Fibroblast of lung (primary cell): ENCODE measurements around the gene MYL11. TPM values are rescaled to one million over a fixed set of nuclear protein-coding genes. Genes with fewer than 3 reads are reported as not detected.
"Not testable (repeated sequence)": the region's sequence is repeated elsewhere in the genome, so short reads cannot be mapped to it uniquely, and the experiment has no call there.

Experiments used
- DNase-seq, 2 donors: peaks; one replicate each; pipeline versions ENCODE4 v3.0.0 to v3.0.0-alpha.2; 2010; ENCODE audit warnings: low read depth in 2 of 2
- H2AFZ ChIP-seq: 2 replicates; pipeline ENCODE4 v1.5.1; 2012; ENCODE audit warnings: low read length, control low read depth, inconsistent platforms
- H3K27ac ChIP-seq: 2 replicates; pipeline ENCODE4 v1.5.1; 2011; ENCODE audit warnings: low read length, control low read depth; ENCODE audit not compliant: insufficient read depth
- H3K27me3 ChIP-seq: 2 replicates; pipeline ENCODE4 v1.5.1; 2011; ENCODE audit warnings: mild to moderate bottlenecking, low read length; ENCODE audit not compliant: control insufficient read depth, insufficient read depth
- H3K36me3 ChIP-seq: 2 replicates; pipeline ENCODE4 v1.5.1; 2011; ENCODE audit warnings: low read length; ENCODE audit not compliant: control insufficient read depth, insufficient read depth
- H3K4me1 ChIP-seq: 2 replicates; pipeline ENCODE4 v1.5.1; 2011; ENCODE audit warnings: low read length; ENCODE audit not compliant: control insufficient read depth, insufficient read depth; ENCODE audit errors: extremely low read depth
- H3K4me2 ChIP-seq: 2 replicates; pipeline ENCODE4 v1.5.1; 2011; ENCODE audit warnings: low read length, control low read depth; ENCODE audit not compliant: insufficient read depth; ENCODE audit errors: extremely low read depth
- H3K4me3 ChIP-seq, 4 experiments: fragments of 200-600 bp in 1 of 4; sonication (generic) in 1 of 4; replicated peaks in 1 of 4; 2 replicates each; pipeline ENCODE4 v1.5.1; 2011 to 2016; ENCODE audit warnings: low read length in 4 of 4, low read depth in 3 of 4, mild to moderate bottlenecking in 3 of 4, control low read depth in 2 of 4, inconsistent platforms in 1 of 4, mixed read lengths in 1 of 4; ENCODE audit not compliant: insufficient read depth in 1 of 4; ENCODE audit errors: control extremely low read depth in 1 of 4
- H3K79me2 ChIP-seq: 2 replicates; pipeline ENCODE4 v1.5.1; 2012; ENCODE audit warnings: mild to moderate bottlenecking, low read length, inconsistent platforms; ENCODE audit not compliant: control insufficient read depth, insufficient read depth
- H3K9ac ChIP-seq: 2 replicates; pipeline ENCODE4 v1.5.1; 2011; ENCODE audit warnings: mild to moderate bottlenecking, low read length, control low read depth; ENCODE audit not compliant: insufficient read depth
- H3K9me3 ChIP-seq: 2 replicates; pipeline ENCODE4 v1.5.1; 2012; ENCODE audit warnings: low read depth, low read length; ENCODE audit not compliant: control insufficient read depth, insufficient read depth
- H4K20me1 ChIP-seq: 2 replicates; pipeline ENCODE4 v1.5.1; 2011; ENCODE audit warnings: low read length; ENCODE audit not compliant: control insufficient read depth, insufficient read depth; ENCODE audit errors: extremely low read depth
- EZH2 ChIP-seq: IDR thresholded peaks from 2 replicates; pipeline ENCODE4 v1.5.1; 2012; ENCODE audit warnings: low read length, control low read depth, mild to moderate bottlenecking; ENCODE audit errors: missing control alignments
- polyA plus RNA-seq, 2 donors: library from polyadenylated mRNA; depleted of rRNA in 1 of 2; stranded (reverse) in 1 of 2; unstranded in 1 of 2; fragments of >200 nt; gene quantifications; 2 replicates each; pipeline ENCODE4 v1.2.1, GENCODE V29; 2011 to 2012; ENCODE audit warnings: missing spikeins in 1 of 2
- total RNA-seq: library from RNA; depleted of rRNA; stranded (reverse); fragments of >200 nt; gene quantifications from 2 replicates; pipeline ENCODE4 v1.2.1, GENCODE V29; 2014
- TF ChIP-seq, protein P1 (sequence below), 2 donors: IDR thresholded peaks in 1 of 2; conservative IDR thresholded peaks in 1 of 2; 1 replicate in 1 of 2; 2 replicates in 1 of 2; pipeline ENCODE4 v1.5.1; 2011 to 2012; ENCODE audit warnings: low read length in 2 of 2, control low read depth in 1 of 2, inconsistent platforms in 1 of 2, low read depth in 1 of 2, mild to moderate bottlenecking in 1 of 2

Gene MYL11
- total and polyA plus RNA-seq, 2 donors (not counting 1 experiment from before 2014, with no cell fraction given) = 0.45 TPM; not detected in 1

DNA sequence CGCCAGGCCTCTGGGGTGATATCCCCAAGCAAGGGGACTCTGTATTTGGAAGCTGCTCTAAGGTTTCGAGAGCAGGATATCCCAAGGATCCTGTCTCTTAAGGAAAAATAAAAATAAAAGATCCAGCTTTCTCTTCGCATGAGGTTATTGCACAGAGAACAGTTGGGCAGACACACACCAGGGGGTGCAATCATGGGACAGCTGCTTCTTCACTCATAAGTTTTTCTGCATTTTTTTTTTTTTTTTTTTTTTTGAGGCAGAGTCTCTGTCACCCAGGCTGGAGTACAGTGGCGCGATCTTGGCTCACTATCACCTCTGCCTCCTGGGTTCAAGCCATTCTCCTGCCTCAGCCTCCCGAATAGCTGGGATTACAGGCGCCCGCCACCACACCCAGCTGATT, 32.6 kb upstream of the MYL11 start:
- not testable (repeated sequence) for H3K4me1 ChIP-seq, H3K79me2 ChIP-seq, H3K9me3 ChIP-seq, H4K20me1 ChIP-seq, DNase-seq, H3K4me2 ChIP-seq, H3K36me3 ChIP-seq, H3K9ac ChIP-seq, H3K27me3 ChIP-seq, H3K27ac ChIP-seq, H3K4me3 ChIP-seq, H2AFZ ChIP-seq
- TF ChIP-seq, protein P1, sequence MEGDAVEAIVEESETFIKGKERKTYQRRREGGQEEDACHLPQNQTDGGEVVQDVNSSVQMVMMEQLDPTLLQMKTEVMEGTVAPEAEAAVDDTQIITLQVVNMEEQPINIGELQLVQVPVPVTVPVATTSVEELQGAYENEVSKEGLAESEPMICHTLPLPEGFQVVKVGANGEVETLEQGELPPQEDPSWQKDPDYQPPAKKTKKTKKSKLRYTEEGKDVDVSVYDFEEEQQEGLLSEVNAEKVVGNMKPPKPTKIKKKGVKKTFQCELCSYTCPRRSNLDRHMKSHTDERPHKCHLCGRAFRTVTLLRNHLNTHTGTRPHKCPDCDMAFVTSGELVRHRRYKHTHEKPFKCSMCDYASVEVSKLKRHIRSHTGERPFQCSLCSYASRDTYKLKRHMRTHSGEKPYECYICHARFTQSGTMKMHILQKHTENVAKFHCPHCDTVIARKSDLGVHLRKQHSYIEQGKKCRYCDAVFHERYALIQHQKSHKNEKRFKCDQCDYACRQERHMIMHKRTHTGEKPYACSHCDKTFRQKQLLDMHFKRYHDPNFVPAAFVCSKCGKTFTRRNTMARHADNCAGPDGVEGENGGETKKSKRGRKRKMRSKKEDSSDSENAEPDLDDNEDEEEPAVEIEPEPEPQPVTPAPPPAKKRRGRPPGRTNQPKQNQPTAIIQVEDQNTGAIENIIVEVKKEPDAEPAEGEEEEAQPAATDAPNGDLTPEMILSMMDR (conservative IDR thresholded peaks at IDR 0.05 in 1 of 2, IDR thresholded peaks at IDR 0.05 in 1 of 2; ENCODE audit: low read depth in 1 of 2, low read length in 2 of 2) = peak in 1 of 2 donors; percentile 21

DNA sequence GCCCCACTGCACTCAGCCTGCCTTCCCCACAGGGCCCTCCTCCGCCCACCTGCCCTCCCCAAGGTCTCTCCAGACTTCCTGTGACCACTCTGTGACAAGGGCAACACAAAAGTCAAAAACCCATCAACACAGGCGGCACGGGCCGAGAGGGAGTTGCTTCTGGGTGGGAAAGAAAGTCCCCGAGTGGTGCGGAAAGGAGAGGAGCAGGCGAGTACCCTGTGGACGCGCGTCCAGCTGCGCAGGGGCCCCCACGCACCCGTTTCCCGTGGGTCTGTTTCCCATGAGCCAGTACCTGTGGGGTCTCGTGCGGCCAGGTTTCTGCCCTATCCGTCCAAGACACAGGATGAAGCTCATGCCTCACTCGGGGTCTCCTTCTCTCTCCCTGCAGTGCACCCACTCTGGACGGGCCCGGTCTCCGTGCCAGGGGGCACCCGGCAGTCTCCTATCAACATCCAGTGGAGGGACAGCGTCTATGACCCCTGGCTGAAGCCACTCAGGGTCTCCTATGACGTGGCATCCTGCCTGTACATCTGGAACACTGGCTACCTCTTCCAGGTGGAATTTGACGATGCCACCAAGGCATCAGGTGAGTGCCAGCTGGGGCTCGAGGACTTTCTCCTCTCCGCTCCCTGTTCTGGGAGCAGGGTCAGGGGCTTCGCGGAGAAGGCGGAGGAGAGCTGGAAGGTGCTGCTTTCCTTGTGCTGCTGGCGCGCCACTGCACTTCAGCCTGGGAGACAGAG, 31.7 kb upstream of the MYL11 start:
- no peak for DNase-seq
- no peak for TF ChIP-seq EZH2
- no peak overlapping the region for H3K27ac ChIP-seq
- H3K36me3 ChIP-seq = no peaks in the 10 kb centered on the region
- no peak overlapping the region for H3K9ac ChIP-seq
- no peaks in the 10 kb centered on the region for H3K9me3 ChIP-seq
- H4K20me1 ChIP-seq = no peaks in the 10 kb centered on the region
- H3K4me3 ChIP-seq = no peak overlapping the region
- no peaks in the 10 kb centered on the region for H3K79me2 ChIP-seq
- H3K27me3 ChIP-seq = no peaks in the 10 kb centered on the region
- H2AFZ ChIP-seq = no peak overlapping the region
- no peaks in the 10 kb centered on the region for H3K4me1 ChIP-seq
- no peak overlapping the region for H3K4me2 ChIP-seq

DNA sequence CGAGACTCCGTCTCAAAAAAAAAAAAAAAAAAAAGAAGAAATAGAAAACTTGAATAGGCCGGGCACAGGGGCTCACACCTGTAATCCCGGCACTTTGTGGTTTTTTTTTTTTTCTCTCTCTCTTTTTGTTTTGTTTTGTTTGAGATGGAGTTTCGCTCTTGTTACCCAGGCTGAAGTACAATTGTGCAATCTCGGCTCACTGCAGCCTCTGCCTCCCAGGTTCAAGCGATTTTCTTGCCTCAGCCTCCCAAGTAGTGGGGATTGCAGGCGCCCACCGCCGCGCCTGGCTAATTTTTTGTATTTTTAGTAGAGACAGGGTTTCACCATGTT, 31.1 kb upstream of the MYL11 start:
- not testable (repeated sequence) for H3K79me2 ChIP-seq, H3K27ac ChIP-seq, H2AFZ ChIP-seq, H3K4me1 ChIP-seq, H3K4me2 ChIP-seq, H3K9ac ChIP-seq, H3K36me3 ChIP-seq, DNase-seq, H3K27me3 ChIP-seq, H3K4me3 ChIP-seq, H4K20me1 ChIP-seq, H3K9me3 ChIP-seq

DNA sequence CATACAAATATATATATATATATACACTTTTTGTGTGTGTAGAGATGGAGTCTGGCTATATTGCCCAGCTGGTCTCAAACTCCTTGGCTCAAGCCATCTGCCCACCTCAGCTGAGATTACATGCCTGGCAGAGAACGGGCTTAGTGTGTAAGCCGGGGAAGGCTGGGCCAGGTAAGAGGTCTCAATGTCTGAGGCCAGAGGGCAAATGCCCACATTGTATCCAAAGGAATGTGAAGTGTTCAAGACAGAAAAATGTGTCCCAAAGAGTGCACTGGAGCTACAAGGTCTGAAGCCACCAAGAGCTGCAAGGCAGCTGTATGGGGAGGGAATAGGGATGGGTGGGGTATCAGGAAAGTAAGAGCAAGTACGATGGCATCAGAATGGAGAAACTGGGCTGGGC, 28.3 kb upstream of the MYL11 start:
- H2AFZ ChIP-seq = no peak overlapping the region
- no peaks in the 10 kb centered on the region for H4K20me1 ChIP-seq
- H3K9me3 ChIP-seq = no peaks in the 10 kb centered on the region
- no peak for TF ChIP-seq EZH2
- TF ChIP-seq, protein P1 (conservative IDR thresholded peaks at IDR 0.05 in 1 of 2, IDR thresholded peaks at IDR 0.05 in 1 of 2; ENCODE audit: low read depth in 1 of 2, low read length in 2 of 2) = no peak
- H3K27me3 ChIP-seq = no peaks in the 10 kb centered on the region
- H3K36me3 ChIP-seq = peaks cover 7% of the 10 kb centered on the region
- H3K27ac ChIP-seq = no peak overlapping the region
- H3K4me3 ChIP-seq = no peak overlapping the region
- no peak overlapping the region for H3K4me2 ChIP-seq
- no peaks in the 10 kb centered on the region for H3K4me1 ChIP-seq
- no peaks in the 10 kb centered on the region for H3K79me2 ChIP-seq
- no peak overlapping the region for H3K9ac ChIP-seq
- no peak for DNase-seq
